Peyer's patch (tissue), 4 donors: ENCODE results near the gene COQ2. TPM values are rescaled to one million over a fixed set of nuclear protein-coding genes. Genes with fewer than 3 reads are reported as not detected.
"Not testable (repeated sequence)": the region's sequence is repeated elsewhere in the genome, so short reads cannot be mapped to it uniquely, and the experiment has no call there.

Experiments
- DNase-seq, 3 donors: peaks; one replicate each; pipeline ENCODE4 v3.0.0-alpha.2; 2017 to 2019
- H3K27ac ChIP-seq, 4 donors: fragments of 200-600 bp; sonication (generic); one replicate each; pipeline ENCODE4 v1.5.1; 2016 to 2019
- H3K27me3 ChIP-seq, 2 donors: fragments of 200-600 bp; sonication (generic); one replicate each; pipeline ENCODE4 v1.5.1; 2019
- H3K36me3 ChIP-seq, 3 donors: fragments of 200-600 bp; sonication (generic); one replicate each; pipeline ENCODE4 v1.5.1; 2016 to 2019
- H3K4me1 ChIP-seq, 4 donors: fragments of 200-600 bp; sonication (generic); one replicate each; pipeline ENCODE4 v1.5.1; 2016 to 2019
- H3K4me3 ChIP-seq, 4 donors: fragments of 200-600 bp; sonication (generic); 1 replicate in 3 of 4; 2 replicates in 1 of 4; pipeline ENCODE4 v1.5.1; 2016 to 2019; ENCODE audit warnings: mild to moderate bottlenecking in 1 of 4
- H3K9me3 ChIP-seq, 4 donors: fragments of 200-600 bp; sonication (generic); one replicate each; pipeline ENCODE4 v1.5.1; 2016 to 2019; ENCODE audit warnings: mild to moderate bottlenecking in 1 of 4
- POLR2A ChIP-seq, 2 donors: fragments of 450-650 bp; IDR thresholded peaks; one replicate each; pipeline ENCODE4 v1.5.1; 2017; ENCODE audit warnings: antibody characterized with exemption in 2 of 2, mild to moderate bottlenecking in 2 of 2, moderate library complexity in 2 of 2
- total RNA-seq, 4 donors: library from RNA; depleted of rRNA; stranded (reverse); fragments of >200 nt; gene quantifications; one replicate each; pipeline ENCODE4 v1.1.0, GENCODE V29; 2016
- TF ChIP-seq, protein P1 (sequence below), 6 experiments: fragments of 450-650 bp in 4 of 6; fragments of 200-600 bp in 2 of 6; sonication (generic) in 1 of 6; IDR thresholded peaks; one replicate each; pipeline ENCODE4 v1.5.1; 2017 to 2019; ENCODE audit warnings: antibody characterized with exemption in 6 of 6, mild to moderate bottlenecking in 3 of 6, moderate library complexity in 1 of 6

The COQ2 gene
- total RNA-seq, 4 donors from 2014 or later = 11.0 to 15.6 (median 12.9) TPM

- TF ChIP-seq, protein P1, sequence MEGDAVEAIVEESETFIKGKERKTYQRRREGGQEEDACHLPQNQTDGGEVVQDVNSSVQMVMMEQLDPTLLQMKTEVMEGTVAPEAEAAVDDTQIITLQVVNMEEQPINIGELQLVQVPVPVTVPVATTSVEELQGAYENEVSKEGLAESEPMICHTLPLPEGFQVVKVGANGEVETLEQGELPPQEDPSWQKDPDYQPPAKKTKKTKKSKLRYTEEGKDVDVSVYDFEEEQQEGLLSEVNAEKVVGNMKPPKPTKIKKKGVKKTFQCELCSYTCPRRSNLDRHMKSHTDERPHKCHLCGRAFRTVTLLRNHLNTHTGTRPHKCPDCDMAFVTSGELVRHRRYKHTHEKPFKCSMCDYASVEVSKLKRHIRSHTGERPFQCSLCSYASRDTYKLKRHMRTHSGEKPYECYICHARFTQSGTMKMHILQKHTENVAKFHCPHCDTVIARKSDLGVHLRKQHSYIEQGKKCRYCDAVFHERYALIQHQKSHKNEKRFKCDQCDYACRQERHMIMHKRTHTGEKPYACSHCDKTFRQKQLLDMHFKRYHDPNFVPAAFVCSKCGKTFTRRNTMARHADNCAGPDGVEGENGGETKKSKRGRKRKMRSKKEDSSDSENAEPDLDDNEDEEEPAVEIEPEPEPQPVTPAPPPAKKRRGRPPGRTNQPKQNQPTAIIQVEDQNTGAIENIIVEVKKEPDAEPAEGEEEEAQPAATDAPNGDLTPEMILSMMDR (IDR thresholded peaks at IDR 0.05) = no peak
- TF ChIP-seq POLR2A (IDR thresholded peaks at IDR 0.05) = no peak
Observed at GRCh38 chr4:83285055-83285407, 433 bp upstream of the COQ2 start.

DNA sequence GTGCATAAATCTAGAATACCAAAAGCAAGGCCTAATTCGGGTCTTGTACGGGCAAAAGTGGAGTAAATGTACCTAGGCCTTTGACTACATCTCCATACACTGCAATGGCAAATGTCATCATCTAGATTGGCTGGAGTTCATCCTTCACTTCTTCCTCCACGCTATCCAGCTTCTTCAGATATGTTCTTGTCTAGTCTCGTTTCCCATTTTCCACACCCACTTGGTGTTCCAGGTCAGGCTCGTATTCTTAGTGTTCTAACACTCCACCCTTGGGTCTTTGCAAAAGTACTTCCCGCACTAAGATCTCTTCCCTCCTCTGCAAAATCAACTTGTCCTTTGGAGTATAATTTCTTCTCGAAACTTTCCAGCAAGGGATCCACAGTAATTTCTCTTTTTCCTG, 1.4 kb downstream of the COQ2 start:
- H3K27ac ChIP-seq = no peak overlapping the region
- peaks cover 0 to 26% (median 4%) of the 10 kb centered on the region in 4 donors for H3K4me1 ChIP-seq
- no peak overlapping the region for H3K4me3 ChIP-seq
- no peaks in the 10 kb centered on the region for H3K9me3 ChIP-seq
- H3K27me3 ChIP-seq = no peaks in the 10 kb centered on the region
- DNase-seq = no peak
- H3K36me3 ChIP-seq = peaks cover 0 to 6% (median 0%) of the 10 kb centered on the region in 3 donors
- TF ChIP-seq, protein P1 (IDR thresholded peaks at IDR 0.05) = no peak
- TF ChIP-seq POLR2A (IDR thresholded peaks at IDR 0.05) = no peak

More at GRCh38 chr4:83285055-83285407, 433 bp upstream of the COQ2 start:
- Histone ChIP-seq H3K36me3 (no peaks in the 10 kb centered on the region), H3K9me3 (no peaks in the 10 kb centered on the region), H3K4me3 (peak overlapping the region; percentile 80 to 96 (median 88)), H3K4me1 (peaks cover 0 to 26% (median 4%) of the 10 kb centered on the region in 4 donors), H3K27me3 (no peaks in the 10 kb centered on the region), H3K27ac (peak overlapping the region; percentile 97 to 98 (median 97))
- no peak for DNase-seq

DNA sequence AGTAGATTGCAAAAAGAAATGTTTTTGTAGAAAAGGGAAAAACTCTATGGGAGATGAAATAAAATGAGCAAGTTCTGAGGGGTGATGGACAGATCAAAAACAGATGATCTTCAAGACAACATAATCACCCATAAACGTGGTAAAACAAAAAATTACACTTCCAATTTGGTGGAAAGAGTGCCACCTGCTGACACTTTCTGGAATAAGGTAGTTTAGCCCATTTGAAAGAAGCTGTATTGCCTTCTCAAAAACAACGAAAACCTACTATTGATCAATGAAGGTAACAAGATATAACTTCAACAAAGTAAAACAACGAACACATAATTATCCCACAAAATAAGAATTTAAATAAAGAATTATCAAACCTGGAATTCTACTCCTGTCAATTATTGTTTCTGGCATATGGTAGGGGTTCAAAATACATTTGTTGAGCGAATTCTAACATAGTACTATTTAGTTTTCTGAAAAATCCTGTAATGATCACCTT, 2.5 kb downstream of the COQ2 start:
- H3K4me3 ChIP-seq = no peak overlapping the region
- H3K36me3 ChIP-seq = peaks cover 0 to 6% (median 0%) of the 10 kb centered on the region in 3 donors
- peak in 2 of 3 donors; percentile 58 to 75 for DNase-seq
- H3K27me3 ChIP-seq = no peaks in the 10 kb centered on the region
- no peak for TF ChIP-seq POLR2A (IDR thresholded peaks at IDR 0.05)
- TF ChIP-seq, protein P1 (IDR thresholded peaks at IDR 0.05) = peak; percentile 45 to 87 (median 80)
- peaks cover 0 to 26% (median 4%) of the 10 kb centered on the region in 4 donors for H3K4me1 ChIP-seq
- H3K9me3 ChIP-seq = no peaks in the 10 kb centered on the region
- no peak overlapping the region for H3K27ac ChIP-seq

DNA sequence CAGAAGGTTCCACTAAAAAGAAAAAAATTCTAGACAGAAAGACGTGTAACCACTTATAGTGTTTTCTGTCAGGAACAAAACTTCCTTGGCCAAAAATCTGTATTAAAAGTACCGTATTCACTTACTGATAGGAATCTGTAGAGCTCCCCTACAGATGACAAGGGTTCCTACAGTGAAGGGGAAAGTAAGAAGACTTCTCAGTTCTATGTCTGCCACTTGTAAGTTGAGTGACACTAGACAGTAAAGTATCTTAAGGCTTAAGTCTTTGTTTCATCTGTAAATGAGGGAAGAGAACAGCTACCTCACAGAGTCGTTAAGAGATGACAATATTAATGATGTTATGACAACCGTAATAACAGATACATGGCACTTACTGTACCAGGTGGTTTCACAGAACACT, 3.3 kb downstream of the COQ2 start:
- Histone ChIP-seq H3K36me3 (peaks cover 0 to 6% (median 0%) of the 10 kb centered on the region in 3 donors), H3K27me3 (no peaks in the 10 kb centered on the region)

DNA sequence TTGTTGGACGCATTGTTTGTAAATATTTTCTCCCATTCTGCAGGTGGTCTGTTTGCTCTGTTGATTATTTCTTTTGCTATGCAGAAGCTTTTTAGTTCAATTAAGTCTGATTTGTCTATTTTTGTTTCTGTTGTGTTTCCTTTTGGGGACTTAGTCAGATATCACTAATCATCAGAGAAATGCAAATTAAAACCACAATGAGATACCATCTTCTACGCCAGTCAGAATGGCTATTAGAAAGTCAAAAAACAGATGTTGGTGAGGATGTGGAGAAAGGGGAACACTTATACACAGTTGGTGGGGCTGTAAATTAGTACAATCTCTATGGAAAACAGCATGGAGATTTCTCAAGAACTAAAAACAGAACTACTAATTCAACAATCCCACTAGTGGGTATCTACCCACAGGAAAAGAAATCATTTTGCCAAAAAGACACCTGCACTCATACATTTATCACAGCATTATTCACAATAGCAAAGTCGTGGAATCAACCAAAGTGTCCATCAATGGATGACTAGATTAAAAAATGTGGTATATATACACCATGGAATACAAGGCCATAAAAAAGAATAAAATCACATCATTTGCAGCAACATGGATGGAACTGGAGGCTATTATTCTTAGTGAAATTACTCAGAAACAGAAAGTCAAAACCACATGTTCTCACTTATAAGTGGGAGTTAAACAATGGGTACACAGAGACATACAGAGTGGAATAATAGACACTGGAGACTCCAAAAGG, 8.1 kb downstream of the COQ2 start:
- TF ChIP-seq, protein P1 (IDR thresholded peaks at IDR 0.05) = no peak
- no peak for TF ChIP-seq POLR2A (IDR thresholded peaks at IDR 0.05)
- no peak for DNase-seq
- Histone ChIP-seq H3K4me1 (peaks cover 0 to 5% (median 2%) of the 10 kb centered on the region in 4 donors), H3K4me3 (no peak overlapping the region), H3K27me3 (no peaks in the 10 kb centered on the region), H3K9me3 (no peaks in the 10 kb centered on the region), H3K36me3 (peaks cover 0 to 14% (median 0%) of the 10 kb centered on the region in 3 donors), H3K27ac (no peak overlapping the region)

More for the DNA sequence above, 3.3 kb downstream of the COQ2 start:
- Histone ChIP-seq H3K9me3 (no peaks in the 10 kb centered on the region), H3K4me3 (no peak overlapping the region), H3K27ac (no peak overlapping the region), H3K4me1 (peaks cover 0 to 26% (median 4%) of the 10 kb centered on the region in 4 donors)
- no peak for TF ChIP-seq POLR2A (IDR thresholded peaks at IDR 0.05)
- TF ChIP-seq, protein P1 (IDR thresholded peaks at IDR 0.05) = peak in 1 of 6 experiments; percentile 2
- no peak for DNase-seq

DNA sequence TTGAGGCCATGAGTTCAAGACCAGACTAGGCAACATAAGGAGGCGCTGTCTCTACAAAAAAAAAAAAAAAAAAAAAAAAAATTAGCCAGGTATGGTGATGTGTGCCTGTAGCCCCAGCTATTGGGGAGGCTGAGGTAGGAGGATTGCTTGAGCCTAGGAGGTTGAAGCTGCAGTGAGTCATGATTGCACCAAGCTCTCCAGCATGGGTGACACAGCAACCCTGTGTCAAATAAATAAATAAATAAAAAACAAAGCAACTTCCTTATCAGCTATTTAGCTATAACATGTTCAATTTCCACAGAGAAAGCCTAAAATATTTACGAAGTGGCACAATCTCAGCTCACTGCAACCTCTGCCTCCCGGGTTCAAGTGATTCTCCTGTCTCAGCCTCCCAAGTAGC, 10.7 kb downstream of the COQ2 start:
- not testable (repeated sequence) for H3K27ac ChIP-seq, DNase-seq, H3K9me3 ChIP-seq, H3K27me3 ChIP-seq, H3K4me3 ChIP-seq, H3K4me1 ChIP-seq
- peaks cover 0 to 31% (median 0%) of the 10 kb centered on the region in 3 donors for H3K36me3 ChIP-seq
